Activated CD4-positive, alpha-beta T cell treated with anti-CD3 and anti-CD28 coated beads, Interleukin-2, amount 50 U/mL, for 4 hours (primary cell): ENCODE data around the gene TANC2.

Source experiments
- DNase-seq, 2 experiments: peaks; one replicate each; pipeline ENCODE4 v3.0.0-alpha.2; 2020

Gene TANC2

GRCh38 chr17:62965686-62966425, at the start of gene TANC2:
TANC2 (plus strand) TSS chr17:62966235; CDS start chr17:63009560, 43,325 bp downstream.
- DNase-seq: peak; percentile 75

- DNase-seq: no peak
Measured at GRCh38 chr17:62916684-62917571, 49.1 kb upstream of the TANC2 start.

GRCh38 chr17:62919388-62919787, 46.6 kb upstream of the TANC2 start:
- DNase-seq: no peak

GRCh38 chr17:62920300-62920699, 45.7 kb upstream of the TANC2 start:
- DNase-seq: no peak

GRCh38 chr17:62921817-62922216, 44.2 kb upstream of the TANC2 start:
- DNase-seq: no peak

DNA sequence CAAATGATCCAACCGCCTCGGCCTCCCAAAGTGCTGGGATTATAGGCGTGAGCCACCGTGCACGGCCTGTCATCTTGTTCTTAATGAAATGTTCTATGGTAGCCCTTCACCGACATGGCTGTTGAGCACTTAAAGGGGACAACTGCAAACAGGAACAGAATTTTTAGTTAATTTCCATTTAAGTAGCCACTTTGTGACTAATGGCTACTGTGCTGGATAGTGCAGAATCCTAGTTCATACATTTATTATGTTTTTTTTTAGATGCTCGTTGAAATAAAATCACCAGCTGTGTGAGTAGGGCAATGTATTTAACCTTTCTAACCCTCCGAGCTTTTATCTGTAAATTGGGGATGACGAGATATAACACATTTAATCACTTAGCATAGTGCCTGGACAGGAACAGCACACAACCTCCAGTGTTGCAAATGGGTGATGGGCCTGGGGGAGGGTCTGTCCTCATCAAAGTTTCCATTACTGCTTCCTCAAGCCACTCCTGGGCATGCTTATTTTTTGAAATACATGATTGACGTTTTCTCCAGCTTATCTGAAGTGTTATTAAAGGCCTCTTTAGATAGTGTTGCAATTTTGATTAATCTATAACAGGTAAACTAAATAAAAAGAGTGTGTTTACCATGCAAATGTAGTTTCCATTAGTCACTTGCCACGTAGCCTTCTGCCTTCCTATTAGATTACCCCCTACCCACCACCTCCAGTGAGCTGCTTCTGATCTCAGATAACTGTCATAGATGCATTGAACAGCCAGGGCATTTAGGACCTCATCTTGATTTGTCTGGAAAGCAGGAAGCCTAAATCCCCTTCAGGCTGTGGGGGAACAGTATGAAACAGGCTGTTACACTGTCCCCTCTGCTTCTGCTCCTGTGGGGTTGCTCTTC, 42.5 kb upstream of the TANC2 start:
- DNase-seq: no peak

DNA sequence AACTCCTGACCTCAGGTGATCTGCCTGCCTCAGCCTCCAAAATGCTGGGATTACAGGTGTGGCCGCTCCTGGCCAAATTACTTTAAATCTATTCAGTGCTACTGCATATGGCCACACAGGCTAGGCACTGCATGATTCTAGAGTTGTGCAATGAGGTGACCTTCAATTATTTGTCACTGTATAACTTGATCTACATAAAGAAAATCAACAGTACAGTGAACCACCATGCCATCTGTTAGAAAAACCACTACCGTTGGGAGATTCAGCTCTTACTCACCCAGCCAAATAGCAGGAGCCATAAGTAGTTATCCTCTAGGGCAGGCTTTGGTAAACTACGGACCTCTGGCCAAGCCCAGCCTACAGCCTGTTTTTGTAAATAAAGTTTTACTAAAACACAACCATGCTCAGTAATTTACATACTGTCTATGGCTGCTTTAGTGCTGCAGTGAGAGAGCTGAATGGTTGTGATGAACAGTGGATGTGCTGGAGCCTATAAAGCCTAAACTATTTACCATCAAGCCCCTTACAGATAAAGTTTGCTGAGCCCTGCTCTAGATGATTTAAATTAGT, 40.7 kb upstream of the TANC2 start:
- no peak for DNase-seq

DNA sequence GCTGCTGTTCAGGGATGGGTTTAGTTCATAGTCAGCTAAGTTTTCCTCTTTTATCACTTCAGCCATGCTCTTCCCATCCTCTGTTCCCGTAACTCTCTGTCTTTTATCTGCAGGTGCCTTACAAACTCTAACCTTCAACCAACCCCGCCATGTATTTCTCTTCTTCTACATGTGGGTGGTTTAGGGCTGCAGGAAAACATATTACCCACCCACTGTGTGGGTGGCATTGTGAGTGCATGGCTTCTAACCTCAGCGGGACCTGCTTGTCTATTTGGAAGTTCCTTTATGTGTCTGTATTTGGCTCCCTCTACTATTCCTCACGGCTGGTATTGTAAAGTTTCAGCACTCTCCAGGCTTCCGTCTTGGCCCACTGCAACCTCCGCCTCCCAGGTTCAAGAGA, 39.0 kb upstream of the TANC2 start:
- no peak for DNase-seq

DNA sequence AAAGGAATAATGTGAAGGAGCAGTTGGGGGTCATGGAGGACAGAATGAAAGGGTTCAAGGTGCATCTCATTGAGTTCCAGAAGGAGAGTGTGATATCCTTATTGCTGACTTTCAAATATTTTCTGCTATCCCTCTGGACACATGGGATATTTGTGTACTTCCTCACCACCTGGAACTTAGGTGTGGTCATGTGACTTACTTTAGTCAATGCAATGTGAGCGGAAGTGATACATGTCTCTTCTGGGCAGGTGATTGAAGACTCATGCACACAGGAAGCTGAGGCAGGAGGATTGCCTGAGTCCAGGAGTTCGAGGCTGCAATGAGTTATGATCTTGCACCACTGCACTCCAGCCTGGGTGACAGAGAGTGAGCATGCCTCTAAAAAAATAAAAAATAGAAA, 36.7 kb upstream of the TANC2 start:
- DNase-seq: no peak

- DNase-seq: no peak
Measured at GRCh38 chr17:62931101-62931500, 34.9 kb upstream of the TANC2 start.

DNA sequence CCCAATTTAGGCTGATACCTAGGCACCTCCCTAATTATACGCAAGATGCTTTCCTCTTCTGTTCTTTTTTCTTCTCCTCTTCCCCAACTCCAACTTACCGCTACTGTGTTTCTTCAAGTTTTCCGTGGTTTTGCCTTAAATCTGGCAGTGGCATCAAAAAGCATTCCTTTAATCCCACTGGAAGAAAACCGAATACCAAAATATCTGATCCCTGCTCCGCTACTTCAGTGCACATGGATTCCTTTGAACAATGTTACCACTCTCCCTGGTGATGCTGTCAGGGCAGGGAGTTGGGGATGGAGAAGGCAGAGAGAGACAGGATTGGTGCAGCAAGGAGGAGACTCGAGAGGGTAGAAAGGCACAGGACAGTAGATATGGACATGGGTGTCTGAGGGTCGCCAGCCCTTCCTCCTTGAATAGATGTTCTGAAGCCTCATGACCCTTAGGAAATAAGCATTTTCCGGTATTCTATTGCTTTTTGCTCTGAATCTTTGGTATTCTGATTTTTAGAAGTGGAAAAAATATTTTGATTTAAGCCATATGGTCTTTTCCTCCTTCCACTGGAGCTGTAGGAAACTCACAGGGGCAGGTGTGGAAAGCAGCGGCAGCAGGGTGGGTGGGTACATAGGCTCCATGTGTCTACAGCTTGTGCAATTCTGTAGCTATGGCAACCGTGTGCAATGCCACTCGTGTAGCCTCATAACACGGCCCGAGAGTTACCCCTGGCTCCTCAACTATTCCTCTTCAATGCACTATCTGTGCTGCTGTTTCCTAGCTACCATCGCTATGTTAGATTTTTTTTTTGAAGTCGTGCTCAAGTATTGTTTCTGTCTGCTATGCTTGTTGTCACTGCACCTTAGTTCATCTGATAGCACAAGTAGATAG, 32.3 kb upstream of the TANC2 start:
- DNase-seq: no peak

DNA sequence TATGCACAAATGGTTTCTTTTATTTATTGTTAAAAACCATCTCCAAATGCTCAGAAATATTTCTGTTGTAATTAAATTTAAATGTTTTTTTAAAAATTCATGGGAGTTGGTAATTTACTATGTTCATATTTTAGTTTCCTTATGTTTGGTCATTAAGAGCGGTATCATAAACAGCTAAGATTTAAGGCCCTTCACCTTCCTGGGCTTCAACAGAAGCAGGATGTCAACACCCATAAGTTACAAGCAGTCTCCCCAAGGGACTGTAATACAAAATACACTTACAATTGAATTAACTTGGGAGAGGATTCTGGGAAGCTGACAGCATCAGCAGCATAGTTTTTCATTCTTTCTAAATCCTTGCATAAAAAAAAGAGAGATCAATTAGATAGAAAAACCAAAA, 30.9 kb upstream of the TANC2 start:
- no peak for DNase-seq

DNA sequence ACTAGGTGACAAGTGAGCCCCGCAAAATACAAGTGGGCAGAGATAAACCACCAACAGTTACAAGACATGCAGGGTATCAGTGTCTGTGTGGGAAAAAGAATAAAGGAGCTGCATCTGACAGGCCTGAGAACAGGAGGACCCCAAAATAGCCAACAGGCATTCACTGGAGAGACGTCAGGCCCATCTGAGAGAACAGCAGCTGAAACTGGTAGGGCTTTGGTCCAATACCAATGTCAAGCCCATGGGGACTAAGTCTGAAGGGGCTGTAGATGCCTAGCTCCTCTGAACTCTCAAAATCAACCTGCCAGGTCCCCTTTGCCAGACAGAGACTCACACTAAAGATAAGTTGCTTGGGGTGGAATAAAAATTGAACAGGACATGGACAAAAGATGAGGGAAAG, 30.5 kb upstream of the TANC2 start:
- no peak for DNase-seq

- no peak for DNase-seq
Measured at GRCh38 chr17:62937606-62938005, 28.4 kb upstream of the TANC2 start.

DNA sequence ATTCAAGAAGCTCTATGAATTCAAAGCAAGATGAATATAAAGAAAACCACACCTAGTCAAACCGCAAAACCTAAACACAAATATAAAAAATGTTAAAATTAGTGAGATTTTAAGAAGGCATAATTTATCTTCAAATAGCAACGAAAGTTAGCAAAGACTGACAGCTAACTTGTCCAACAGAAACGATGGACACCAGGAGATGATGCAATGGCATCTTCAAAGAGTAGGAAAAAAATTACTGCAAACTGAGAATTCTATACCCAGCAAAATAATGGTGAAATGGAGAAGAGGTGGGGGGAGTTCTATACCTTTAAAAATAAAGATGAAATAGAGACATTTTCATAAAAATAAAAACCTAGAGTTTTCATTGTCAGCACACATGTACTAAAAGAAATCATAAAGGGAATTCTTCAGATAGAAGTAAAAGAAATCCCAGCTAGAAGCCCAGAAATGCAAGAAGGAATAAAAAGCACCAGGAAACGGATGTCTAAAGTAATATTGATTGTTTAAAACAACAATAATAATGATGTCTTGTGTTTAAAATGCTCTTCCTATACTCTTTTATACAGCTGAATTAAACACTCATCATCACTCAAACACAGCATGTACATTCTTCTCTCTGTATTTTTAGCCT, 24.6 kb upstream of the TANC2 start:
- no peak for DNase-seq

- DNase-seq: no peak
Measured at GRCh38 chr17:62948370-62948769, 17.7 kb upstream of the TANC2 start.

DNA sequence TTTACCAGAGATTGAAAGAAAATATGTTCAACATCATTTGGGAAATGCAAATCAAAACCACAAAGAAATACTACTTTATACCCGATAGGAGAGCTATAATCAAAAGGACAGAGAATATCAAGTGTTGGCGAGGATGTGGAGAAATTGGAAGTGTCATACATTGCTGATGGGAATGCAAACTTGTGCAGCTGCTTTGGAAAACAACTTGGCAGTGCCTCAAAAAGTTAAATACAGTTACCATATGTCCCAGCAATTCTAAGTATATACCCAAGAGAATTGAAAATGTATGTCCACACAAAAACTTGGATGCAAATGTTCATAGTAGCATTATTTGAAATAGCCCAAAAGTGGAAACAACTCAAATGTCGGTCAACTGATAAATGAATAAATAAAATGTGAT, 17.0 kb upstream of the TANC2 start:
- no peak for DNase-seq

DNA sequence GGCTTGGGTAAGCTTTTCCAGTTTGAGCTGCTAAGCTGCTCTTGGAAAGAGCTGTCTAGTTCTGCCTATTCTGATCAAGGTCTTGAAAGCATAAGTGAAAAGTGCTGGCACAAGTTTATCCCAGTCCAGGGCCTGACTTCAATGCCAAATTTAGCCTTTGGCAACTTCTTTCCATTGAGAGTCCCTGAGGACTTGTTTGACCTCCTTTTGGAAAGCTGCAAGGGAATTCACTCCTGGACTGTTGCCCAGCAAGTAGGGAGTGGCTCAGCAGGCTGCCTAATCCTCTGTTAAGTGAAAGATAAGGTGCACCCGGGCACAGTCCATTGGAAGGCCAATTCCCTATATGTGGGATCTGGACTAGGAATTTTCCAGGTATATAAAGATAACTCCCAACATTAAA, 16.0 kb upstream of the TANC2 start:
- no peak for DNase-seq

GRCh38 chr17:62955841-62956352, 10.1 kb upstream of the TANC2 start:
- no peak for DNase-seq

DNA sequence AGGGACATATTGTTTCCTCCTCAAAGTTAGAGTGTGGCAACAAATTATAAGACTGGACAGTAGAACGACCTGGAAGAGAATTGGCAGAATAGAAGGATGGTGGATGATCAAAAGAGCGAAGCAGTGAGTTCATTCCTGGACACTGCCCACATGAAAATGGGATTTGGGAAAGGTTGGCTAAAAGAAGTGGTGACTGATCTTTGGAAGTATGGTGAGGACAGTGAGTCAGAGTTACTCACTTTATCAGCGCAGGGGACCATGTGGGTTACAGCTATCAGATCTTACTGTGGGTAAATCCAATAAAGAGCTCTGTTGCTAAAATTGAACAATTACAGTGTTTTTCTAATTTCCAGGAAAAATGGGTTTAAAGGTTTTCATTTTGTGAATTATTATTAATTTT, 2.7 kb upstream of the TANC2 start:
- DNase-seq: no peak

GRCh38 chr17:62964506-62964905, 1.5 kb upstream of the TANC2 start:
- no peak for DNase-seq
